ENCODE measurements around the gene DNLZ.

Gene DNLZ

DNA sequence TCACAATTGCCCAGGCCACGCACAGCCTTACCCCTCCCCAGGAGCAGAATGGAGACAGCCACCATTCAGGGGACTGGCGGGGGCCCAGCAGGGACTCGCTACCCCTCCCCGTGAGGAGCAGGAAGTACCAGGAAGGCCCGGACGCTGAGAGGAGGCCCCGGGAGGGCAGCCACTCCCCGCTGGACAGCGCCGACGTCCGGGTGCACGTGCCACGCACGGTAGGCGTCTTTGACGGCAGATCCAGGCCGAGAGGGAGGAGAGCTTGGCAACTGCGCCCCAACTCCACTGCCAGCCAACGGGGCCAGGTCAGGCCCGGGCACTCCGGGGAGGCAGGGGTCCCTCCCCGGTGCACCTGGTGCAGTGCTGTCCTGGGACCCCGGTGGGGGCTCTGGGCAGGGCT is 14.0 kb downstream of the DNLZ start:
- H3K36me3 ChIP-seq (replicated peaks; ENCODE audit: low read depth, low read length), result no peaks in the 10 kb centered on the region
- no peak overlapping the region for H3K27ac ChIP-seq (ENCODE audit: low read length)
- H3K4me1 ChIP-seq (ENCODE audit: low read length), result no peaks in the 10 kb centered on the region
- no peaks in the 10 kb centered on the region for H3K79me2 ChIP-seq (ENCODE audit: low read length)
- H2AFZ ChIP-seq (ENCODE audit: low read depth, low read length), result no peak overlapping the region
- H3K9ac ChIP-seq (ENCODE audit: low read length), result no peak overlapping the region
- no peak for TF ChIP-seq EZH2phosphoT487 (IDR thresholded peaks at IDR 0.05; ENCODE audit: low read depth)
- TF ChIP-seq, protein P1, sequence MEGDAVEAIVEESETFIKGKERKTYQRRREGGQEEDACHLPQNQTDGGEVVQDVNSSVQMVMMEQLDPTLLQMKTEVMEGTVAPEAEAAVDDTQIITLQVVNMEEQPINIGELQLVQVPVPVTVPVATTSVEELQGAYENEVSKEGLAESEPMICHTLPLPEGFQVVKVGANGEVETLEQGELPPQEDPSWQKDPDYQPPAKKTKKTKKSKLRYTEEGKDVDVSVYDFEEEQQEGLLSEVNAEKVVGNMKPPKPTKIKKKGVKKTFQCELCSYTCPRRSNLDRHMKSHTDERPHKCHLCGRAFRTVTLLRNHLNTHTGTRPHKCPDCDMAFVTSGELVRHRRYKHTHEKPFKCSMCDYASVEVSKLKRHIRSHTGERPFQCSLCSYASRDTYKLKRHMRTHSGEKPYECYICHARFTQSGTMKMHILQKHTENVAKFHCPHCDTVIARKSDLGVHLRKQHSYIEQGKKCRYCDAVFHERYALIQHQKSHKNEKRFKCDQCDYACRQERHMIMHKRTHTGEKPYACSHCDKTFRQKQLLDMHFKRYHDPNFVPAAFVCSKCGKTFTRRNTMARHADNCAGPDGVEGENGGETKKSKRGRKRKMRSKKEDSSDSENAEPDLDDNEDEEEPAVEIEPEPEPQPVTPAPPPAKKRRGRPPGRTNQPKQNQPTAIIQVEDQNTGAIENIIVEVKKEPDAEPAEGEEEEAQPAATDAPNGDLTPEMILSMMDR (IDR thresholded peaks at IDR 0.05; ENCODE audit: low read depth, low read length), result no peak
- no peaks in the 10 kb centered on the region for H3K9me3 ChIP-seq (ENCODE audit: insufficient read depth, low read length)
- H3K27me3 ChIP-seq (ENCODE audit: low read depth, low read length), result peaks cover 19% of the 10 kb centered on the region
- peaks cover 3% of the 10 kb centered on the region; the same call in 1 of the 2 replicates for H4K20me1 ChIP-seq (ENCODE audit: insufficient read depth, low read length)
- no peak overlapping the region for H3K4me2 ChIP-seq (ENCODE audit: low read length)
- H3K4me3 ChIP-seq (ENCODE audit: low read length), result no peak overlapping the region

DNA sequence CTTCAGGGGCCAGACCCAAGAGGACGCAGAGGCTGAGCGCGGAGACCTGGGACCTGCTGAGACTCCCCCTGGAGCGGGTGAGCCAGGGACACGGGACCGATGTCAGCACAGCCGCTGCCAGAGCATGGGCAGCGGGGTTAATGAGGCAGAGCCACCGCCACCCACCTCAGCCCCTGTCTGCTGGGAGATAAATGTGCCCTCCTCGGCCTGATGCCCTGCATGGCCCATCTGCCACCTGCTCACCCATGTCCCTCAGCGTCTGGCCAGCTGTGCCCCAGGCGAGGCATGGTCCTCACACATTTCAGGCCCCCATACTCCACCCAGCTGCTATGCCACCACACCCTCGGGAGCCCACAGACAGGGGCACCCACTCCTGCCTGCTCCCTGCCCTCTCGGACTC is 14.9 kb downstream of the DNLZ start:
- H3K4me2 ChIP-seq (ENCODE audit: low read length), result no peak overlapping the region
- no peak overlapping the region for H3K27ac ChIP-seq (ENCODE audit: low read length)
- no peaks in the 10 kb centered on the region for H3K79me2 ChIP-seq (ENCODE audit: low read length)
- H3K4me1 ChIP-seq (ENCODE audit: low read length), result no peaks in the 10 kb centered on the region
- TF ChIP-seq EZH2phosphoT487 (IDR thresholded peaks at IDR 0.05; ENCODE audit: low read depth), result no peak
- TF ChIP-seq, protein P1 (IDR thresholded peaks at IDR 0.05; ENCODE audit: low read depth, low read length), result no peak
- no peaks in the 10 kb centered on the region for H3K36me3 ChIP-seq (replicated peaks; ENCODE audit: low read depth, low read length)
- peaks cover 3% of the 10 kb centered on the region; the same call in 1 of the 2 replicates for H4K20me1 ChIP-seq (ENCODE audit: insufficient read depth, low read length)
- H3K27me3 ChIP-seq (ENCODE audit: low read depth, low read length), result peaks cover 13% of the 10 kb centered on the region; the same call in 1 of the 2 replicates
- no peaks in the 10 kb centered on the region for H3K9me3 ChIP-seq (ENCODE audit: insufficient read depth, low read length)
- H3K4me3 ChIP-seq (ENCODE audit: low read length), result no peak overlapping the region
- H2AFZ ChIP-seq (ENCODE audit: low read depth, low read length), result no peak overlapping the region
- no peak overlapping the region for H3K9ac ChIP-seq (ENCODE audit: low read length)

DNA sequence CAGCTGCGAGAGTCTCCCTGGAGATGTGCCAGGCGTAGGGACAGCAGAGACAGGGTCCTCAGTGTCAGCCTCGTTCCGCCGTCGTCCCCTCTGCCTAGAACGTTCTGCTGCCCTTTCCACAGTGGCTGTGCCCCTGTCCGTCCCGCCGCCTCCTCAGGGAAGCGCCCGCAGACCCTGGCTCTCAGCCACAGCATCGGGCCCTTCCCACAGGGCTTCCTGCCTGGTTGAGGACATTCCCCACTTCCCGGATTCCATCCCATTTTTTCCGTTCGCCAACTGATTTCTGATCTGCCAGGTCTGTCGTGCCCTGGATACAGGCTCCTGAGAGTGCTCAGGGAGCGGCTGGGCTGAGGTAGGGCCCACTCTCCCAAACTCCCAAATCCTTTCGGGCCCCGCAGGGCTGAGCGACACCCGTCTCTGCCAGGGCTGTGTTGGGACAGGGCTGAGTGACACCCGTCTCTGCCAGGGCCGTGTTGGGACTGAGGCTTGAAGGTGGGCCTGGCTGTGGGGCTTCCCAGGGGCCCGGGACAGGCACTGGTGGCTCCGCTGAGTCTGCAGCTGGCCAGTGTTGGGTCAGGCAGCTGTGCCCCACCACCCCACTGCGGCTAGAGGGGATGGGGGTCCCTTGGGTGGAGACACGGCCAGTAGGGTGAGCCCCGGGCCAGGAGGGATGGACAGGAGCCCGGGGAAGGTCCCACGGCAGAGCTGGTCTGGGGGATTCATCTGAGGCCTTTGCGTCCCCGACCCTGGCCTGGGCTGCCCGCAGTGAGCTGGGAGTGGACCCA is 15.9 kb downstream of the DNLZ start:
- Histone ChIP-seq H3K4me1 (ENCODE audit: low read length) (no peaks in the 10 kb centered on the region), H4K20me1 (ENCODE audit: insufficient read depth, low read length) (no peaks in the 10 kb centered on the region)

DNA sequence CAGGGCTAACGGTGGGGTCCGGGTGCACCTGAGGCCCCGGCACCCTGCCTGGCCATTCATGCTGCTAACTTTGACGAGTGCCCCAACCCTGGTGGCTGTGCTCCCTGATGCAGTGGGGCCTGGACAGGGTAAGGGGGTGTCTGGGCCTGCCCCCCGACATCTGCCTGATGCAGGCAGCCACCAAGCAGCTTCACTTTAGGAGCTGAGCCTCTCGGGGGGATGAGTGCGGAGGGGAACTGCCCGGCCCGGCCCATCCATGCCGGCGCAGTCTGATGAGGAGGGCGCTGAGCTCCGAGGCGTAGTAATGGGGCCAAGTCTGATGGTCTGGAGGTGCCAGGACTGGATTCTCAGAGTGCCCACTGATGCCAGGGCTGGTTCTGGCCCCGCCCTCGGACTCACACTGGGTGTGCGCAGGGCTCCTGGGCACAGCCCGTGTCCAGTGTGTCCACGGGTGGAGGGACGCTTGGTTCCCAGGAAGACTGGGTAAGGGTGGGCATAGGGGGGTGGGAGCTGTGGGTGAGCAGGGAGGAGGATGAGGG is 16.5 kb downstream of the DNLZ start:
- Histone ChIP-seq H3K27ac (ENCODE audit: low read length) (no peak overlapping the region), H3K4me3 (ENCODE audit: low read length) (no peak overlapping the region), H3K9ac (ENCODE audit: low read length) (no peak overlapping the region), H3K9me3 (ENCODE audit: insufficient read depth, low read length) (no peaks in the 10 kb centered on the region), H2AFZ (ENCODE audit: low read depth, low read length) (no peak overlapping the region), H3K79me2 (ENCODE audit: low read length) (no peaks in the 10 kb centered on the region), H4K20me1 (ENCODE audit: insufficient read depth, low read length) (no peaks in the 10 kb centered on the region), H3K36me3 (replicated peaks; ENCODE audit: low read depth, low read length) (no peaks in the 10 kb centered on the region), H3K27me3 (ENCODE audit: low read depth, low read length) (no peaks in the 10 kb centered on the region), H3K4me2 (ENCODE audit: low read length) (no peak overlapping the region), H3K4me1 (ENCODE audit: low read length) (no peaks in the 10 kb centered on the region)
- TF ChIP-seq EZH2phosphoT487 (IDR thresholded peaks at IDR 0.05; ENCODE audit: low read depth), result no peak
- TF ChIP-seq, protein P1 (IDR thresholded peaks at IDR 0.05; ENCODE audit: low read depth, low read length), result no peak

More for the DNA sequence above, 15.9 kb downstream of the DNLZ start:
- H3K36me3 ChIP-seq (replicated peaks; ENCODE audit: low read depth, low read length), result no peaks in the 10 kb centered on the region
- TF ChIP-seq EZH2phosphoT487 (IDR thresholded peaks at IDR 0.05; ENCODE audit: low read depth), result no peak
- TF ChIP-seq, protein P1 (IDR thresholded peaks at IDR 0.05; ENCODE audit: low read depth, low read length), result no peak
- H3K9me3 ChIP-seq (ENCODE audit: insufficient read depth, low read length), result no peaks in the 10 kb centered on the region
- no peak overlapping the region for H3K4me3 ChIP-seq (ENCODE audit: low read length)
- peaks cover 2% of the 10 kb centered on the region; the same call in 1 of the 2 replicates for H3K27me3 ChIP-seq (ENCODE audit: low read depth, low read length)
- no peak overlapping the region for H3K27ac ChIP-seq (ENCODE audit: low read length)
- H2AFZ ChIP-seq (ENCODE audit: low read depth, low read length), result no peak overlapping the region
- H3K9ac ChIP-seq (ENCODE audit: low read length), result no peak overlapping the region
- H3K79me2 ChIP-seq (ENCODE audit: low read length), result no peaks in the 10 kb centered on the region
- no peak overlapping the region for H3K4me2 ChIP-seq (ENCODE audit: low read length)

Data from OCI-LY3 (cell line).